GDM1 (cell line): ENCODE results near the gene RRP7A.
"Not testable (repeated sequence)": the region's sequence is repeated elsewhere in the genome, so short reads cannot be mapped to it uniquely, and the experiment has no call there.

ENCODE experiments used
- DNase-seq: peaks from one replicate; lab custom pipeline; 2025; lab: John Stamatoyannopoulos, UW

RRP7A gene

DNA sequence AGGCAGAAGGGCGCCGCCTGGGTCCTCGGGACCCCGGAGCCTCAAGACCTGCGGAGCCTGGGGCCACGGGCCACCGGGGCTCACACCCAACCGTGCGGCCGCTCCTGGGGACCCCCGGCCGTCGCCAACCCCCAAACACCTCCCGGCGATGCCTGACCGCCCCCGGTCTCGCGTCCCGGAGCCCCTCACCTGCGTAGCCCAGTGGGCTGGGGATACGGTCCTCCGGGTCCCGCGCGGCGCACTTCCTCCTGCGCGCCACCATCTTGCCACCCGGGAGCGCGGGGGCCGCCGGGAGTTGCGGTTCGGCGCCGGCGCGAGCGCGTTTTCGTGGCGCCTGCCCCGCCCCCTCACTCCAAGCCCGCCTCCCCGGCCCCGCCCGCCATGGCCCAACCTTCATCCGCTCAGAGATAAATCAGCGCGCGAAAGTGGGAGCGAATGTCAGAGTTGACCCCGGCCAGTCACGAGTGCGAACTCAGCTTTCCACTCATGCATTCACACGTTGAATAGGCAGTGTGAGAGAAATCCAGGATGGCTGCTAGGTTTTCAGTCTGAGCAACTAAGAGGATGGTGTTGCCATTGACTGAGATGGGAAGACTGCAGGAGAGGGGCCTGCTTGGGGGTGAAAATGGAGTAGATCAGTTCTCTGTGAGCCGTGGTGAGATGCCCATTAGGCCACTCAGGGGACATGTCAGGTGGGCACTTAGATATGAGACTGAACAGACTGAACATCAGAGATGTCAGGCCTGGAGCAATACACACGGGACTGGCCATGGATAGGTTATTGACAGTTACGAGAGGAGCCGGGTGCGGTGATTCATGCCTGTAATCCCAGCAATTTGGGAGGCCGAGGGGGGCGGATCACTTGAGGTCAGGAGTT is at the start of gene RRP7A:
RRP7A (minus strand) TSS at position 272 of the 877 bp plus-strand sequence; CDS start at position 262, 10 bp downstream.
- peak; percentile 75 for DNase-seq

GRCh38 chr22:42567950-42568349 is 48.4 kb upstream of the RRP7A start:
- DNase-seq = not testable (repeated sequence)

GRCh38 chr22:42565956-42566355 is 46.4 kb upstream of the RRP7A start:
- no peak for DNase-seq

- DNase-seq = no peak
Measured at GRCh38 chr22:42564699-42565098, 45.1 kb upstream of the RRP7A start.

DNA sequence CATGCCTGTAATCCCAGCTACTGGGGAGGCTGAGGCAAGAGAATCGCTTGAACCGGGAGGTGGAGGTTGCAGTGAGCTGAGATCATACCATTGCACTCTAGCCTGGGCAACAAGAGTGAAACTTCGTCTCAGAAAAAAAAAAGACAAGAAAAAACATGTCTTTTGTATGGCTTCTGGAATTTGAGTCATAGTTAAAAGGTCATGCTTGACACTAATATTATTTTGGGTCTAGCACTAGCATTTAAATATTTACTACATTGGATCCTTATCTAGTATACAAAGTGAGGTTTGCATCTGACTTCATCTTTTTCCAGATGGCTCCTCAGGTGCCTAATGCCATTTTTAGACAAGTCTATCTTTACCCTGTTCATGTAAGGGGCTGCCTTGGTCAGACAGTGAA is 44.3 kb upstream of the RRP7A start:
- DNase-seq = not testable (repeated sequence)

DNA sequence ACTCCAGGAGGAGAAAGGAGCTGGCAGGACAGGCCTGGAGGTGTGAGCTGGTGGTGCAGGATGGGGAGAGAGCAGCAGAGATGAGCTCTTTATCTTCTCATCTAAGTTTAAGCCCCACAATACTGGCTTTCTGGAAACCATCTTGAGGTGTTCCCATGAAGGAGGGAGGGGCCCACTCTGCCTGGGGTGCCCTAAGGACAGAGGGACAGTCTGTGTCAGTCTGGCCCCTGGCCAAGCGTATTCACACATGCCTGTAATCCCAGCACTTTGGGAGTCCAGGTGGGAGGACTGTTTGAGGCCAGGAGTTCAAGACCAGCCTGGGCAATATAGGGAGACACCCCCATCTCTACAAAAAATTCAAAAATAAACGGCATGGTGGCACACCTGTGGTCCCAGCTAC is 43.1 kb upstream of the RRP7A start:
- no peak for DNase-seq

DNA sequence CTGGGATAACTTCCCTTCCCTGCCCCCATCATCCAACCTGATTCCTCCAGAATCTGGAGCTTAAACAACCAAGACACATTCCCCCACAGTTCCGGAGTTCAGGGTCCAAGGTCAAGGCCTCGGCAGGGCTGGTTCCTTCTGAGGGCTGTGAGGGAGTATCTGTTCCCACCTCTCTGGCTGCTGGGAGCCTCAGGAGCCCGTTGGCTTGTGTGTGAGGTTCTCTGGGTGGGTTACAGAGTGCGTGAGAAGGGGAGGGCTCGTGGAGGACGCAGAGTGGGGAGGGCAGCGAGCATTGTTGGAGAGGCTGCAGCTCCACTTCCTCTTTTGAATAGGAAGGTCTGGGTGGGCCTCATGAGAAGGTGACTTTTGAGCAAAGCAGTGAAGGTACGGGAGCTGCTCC is 42.7 kb upstream of the RRP7A start:
- DNase-seq = peak; percentile 63

GRCh38 chr22:42561856-42562255 is 42.3 kb upstream of the RRP7A start:
- DNase-seq = no peak

- peak; percentile 4 for DNase-seq
Measured at GRCh38 chr22:42560781-42561180, 41.2 kb upstream of the RRP7A start.

DNA sequence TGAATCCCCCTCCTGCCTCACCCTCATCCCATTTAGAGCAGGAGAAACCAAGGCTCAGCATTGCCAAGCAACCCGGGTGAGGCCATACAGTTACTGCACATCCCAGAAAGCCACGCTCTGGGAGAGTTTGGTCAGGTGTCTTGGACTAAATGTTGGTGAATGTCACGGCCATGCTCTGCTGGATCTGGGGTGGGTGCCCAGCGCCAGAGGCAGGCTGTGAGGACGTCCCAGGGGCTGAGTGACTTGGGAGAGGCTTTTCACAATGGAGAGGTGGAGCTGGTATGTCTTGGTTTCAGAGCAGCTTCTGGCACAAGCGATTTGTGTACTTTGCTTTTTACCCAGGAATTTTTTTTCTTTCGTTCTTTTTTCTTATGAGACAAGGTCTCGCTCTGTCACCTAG is 40.8 kb upstream of the RRP7A start:
- no peak for DNase-seq

- DNase-seq = peak; percentile 66
Measured at GRCh38 chr22:42553475-42554361, 34.1 kb upstream of the RRP7A start, which contains the start of gene SERHL2. SERHL2 (plus strand) TSS chr22:42553956; CDS start chr22:42554021, 65 bp downstream.

- not testable (repeated sequence) for DNase-seq
Measured at GRCh38 chr22:42552294-42552647, 32.7 kb upstream of the RRP7A start.

- no peak for DNase-seq
Measured at GRCh38 chr22:42549331-42550060, 29.9 kb upstream of the RRP7A start.

GRCh38 chr22:42548597-42549330 is 29.2 kb upstream of the RRP7A start:
- no peak for DNase-seq

DNA sequence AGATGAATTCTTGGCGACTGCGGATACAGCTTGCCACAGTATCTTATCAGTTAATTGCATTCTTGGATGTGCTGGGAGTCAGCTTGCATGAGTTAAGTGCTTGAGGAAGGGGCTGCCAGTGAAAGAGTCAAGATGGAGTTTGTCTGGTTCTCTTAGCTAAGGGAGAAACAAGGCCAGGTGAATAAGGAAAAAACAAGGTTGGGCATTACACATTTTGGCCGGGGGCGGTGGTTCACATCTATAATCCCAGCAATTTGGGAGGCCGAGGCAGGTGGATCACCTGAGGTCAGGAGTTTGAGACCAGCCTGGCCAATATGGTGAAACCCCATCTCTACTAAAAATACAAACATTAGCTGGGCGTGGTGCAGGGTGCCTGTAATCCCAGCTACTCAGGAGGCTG is 28.5 kb upstream of the RRP7A start:
- DNase-seq = not testable (repeated sequence)

DNA sequence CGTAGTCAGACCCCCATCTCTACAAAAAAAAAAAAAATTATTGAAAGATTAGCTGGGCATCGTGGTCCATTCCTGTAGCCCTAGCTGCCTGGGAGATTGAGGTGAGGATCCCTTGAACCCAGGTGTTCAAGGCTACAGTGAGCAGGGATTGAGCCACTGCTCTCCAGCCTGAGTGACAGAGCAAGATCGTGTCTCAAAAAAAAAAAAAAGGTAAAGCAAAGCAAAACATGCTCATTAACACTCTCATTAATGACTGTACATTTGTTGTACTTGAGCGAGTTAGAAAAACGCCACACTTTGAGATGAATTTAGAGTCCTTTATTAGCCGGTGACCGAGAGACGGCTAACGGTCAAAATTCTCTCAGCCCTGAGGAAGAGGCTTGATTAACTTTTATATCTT is 28.0 kb upstream of the RRP7A start:
- DNase-seq = no peak

- DNase-seq = no peak
Measured at GRCh38 chr22:42544686-42545085, 25.1 kb upstream of the RRP7A start.

DNA sequence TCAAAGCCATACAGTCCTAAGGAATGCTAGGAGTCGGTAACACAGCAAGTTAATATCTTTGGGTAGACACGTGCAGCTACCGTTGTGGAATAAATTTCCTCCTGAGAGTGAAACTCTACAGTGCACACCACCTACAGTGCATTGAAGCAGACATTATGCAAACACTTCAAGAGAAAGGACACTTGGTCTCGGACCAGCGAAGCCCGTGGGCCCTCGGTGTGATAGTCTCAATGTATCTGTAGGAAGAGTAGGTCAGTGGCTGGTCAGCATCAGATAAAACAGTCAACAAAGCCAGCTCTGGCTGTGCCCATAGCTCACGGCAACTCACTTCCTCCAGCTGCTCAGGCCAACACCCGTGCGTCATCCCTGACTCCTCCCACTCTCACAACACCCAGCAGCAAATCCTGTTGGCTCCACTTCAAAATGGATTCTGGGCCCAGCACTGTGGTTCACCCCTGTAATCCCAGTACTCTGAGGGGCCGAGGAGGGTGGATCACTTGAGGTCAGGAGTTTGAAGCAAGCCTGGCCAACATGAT is 19.7 kb upstream of the RRP7A start:
- not testable (repeated sequence) for DNase-seq

DNA sequence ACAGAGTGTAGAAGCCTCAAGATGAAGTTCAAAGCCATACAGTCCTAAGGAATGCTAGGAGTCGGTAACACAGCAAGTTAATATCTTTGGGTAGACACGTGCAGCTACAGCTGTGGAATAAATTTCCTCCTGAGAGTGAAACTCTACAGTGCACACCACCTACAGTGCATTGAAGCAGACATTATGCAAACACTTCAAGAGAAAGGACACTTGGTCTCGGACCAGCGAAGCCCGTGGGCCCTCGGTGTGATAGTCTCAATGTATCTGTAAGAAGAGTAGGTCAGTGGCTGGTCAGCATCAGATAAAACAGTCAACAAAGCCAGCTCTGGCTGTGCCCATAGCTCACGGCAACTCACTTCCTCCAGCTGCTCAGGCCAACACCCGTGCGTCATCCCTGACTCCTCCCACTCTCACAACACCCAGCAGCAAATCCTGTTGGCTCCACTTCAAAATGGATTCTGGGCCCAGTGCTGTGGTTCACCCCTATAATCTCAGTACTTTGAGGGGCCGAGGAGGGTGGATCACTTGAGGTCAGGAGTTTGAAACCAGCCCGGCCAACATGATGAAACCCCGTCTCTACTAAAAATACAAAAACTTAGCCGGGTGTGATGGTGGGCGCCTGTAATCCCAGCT is 17.7 kb upstream of the RRP7A start:
- DNase-seq = not testable (repeated sequence)

DNA sequence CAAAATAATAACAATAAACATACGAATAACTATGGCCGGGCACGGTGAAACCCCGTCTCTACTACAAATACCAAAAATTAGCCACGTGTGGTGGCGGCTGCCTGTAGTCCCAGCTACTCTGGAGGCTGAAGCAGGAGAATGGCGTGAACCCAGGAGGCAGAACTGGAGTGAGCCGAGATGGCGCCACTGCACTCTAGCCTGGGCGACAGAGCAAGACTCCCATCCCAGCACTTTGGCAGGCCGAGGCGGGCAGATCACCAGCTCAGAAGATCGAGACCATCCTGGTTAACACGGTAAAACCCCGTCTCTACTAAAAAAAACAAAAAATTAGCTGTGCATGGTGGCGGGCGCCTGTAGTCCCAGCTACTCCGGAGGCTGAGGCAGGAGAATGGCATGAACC is 17.0 kb upstream of the RRP7A start:
- not testable (repeated sequence) for DNase-seq

DNA sequence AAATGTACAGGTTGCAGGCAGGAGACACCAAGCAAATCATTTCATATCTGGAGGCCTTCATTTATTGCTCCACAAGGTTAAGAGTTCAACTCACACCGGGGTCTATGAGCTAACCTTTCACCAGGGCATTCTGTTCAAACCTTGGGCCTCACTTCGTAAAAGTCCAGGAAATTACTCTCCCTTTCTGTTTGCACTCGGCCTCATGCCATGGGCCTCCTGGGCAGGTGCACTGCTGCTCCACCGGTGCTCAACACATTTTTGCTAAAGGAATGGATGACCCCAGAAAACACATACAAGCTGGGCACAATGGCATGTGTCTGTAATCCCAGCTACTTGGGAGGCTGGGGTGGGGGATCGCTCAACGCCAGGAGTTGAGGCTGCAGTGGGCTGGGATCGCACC is 16.6 kb upstream of the RRP7A start:
- no peak for DNase-seq
